Measurements from ENCODE around the gene ZNF496.
"Not testable (repeated sequence)": the region's sequence is repeated elsewhere in the genome, so short reads cannot be mapped to it uniquely, and the experiment has no call there.

The ZNF496 gene

DNA sequence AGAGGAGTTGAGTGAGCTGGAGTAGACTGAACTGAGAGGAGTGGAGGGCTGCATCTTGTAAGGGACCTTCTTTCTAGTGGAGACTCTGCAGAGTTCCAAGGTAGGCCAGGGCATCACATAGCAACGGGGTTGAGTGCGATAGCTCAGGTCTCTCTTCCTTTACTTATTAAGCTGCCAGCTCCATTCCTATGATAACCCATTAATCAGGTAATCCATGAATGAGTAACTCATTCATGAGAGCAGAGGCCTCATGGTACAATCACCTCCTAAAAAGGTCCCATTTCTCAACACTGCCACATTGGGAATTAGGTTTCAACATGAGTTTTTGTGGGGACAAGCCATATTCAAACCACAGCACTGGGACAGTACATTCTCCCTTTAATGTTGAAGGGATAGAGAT lies 54.5 kb downstream of the ZNF496 start:
- H3K27me3 Mint-ChIP-seq, result no peaks in the 10 kb centered on the region
- H3K27ac Mint-ChIP-seq, result no peak overlapping the region
- no peak overlapping the region for H3K4me3 Mint-ChIP-seq
- no peaks in the 10 kb centered on the region for H3K36me3 Mint-ChIP-seq
- no peaks in the 10 kb centered on the region for H3K4me1 Mint-ChIP-seq
- peaks cover 16% of the 10 kb centered on the region for H3K9me3 Mint-ChIP-seq
- DNase-seq, result no peak
- CTCF ChIA-PET, result no interaction called here

DNA sequence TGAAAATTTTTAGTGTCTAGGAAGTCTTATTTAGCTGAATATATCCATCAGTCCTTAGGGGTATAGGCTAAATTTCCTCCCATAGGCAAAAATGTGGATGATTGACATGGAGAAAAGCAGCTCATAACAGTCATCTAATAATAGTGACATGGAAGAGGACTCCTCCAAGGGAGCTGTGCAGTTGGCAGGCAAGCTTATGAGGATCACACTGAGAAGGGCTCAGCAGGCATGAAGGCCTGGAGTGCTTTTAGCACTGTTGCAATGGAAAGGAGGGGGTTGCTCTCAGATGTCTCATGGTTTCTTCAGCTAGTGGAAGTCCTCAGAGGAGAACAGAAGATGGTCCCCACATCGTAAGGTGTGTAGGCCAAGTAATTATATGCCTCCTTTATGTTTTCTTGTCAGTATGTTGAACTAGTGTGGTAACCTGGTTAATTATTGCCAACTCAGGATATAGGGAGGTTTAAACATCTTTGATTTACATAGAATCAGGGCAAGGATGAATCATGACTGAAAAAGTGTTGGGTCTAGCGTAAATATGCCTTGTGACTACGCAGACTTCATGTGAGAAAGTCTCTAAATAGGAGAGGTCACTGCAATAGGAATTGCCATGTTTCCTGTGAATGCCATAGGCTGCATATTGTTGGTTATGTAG lies 56.9 kb downstream of the ZNF496 start:
- Mint-ChIP-seq H3K36me3 (no peaks in the 10 kb centered on the region), H3K27me3 (no peaks in the 10 kb centered on the region), H3K27ac (no peak overlapping the region), H3K4me1 (no peaks in the 10 kb centered on the region), H3K9me3 (peaks cover 29% of the 10 kb centered on the region), H3K4me3 (no peak overlapping the region)
- no peak for DNase-seq
- CTCF ChIA-PET, result no interaction called here

- no peak for DNase-seq
- no peaks in the 10 kb centered on the region for H3K27me3 Mint-ChIP-seq
- no peak overlapping the region for H3K4me3 Mint-ChIP-seq
- no peak overlapping the region for H3K27ac Mint-ChIP-seq
- no peaks in the 10 kb centered on the region for H3K36me3 Mint-ChIP-seq
- CTCF ChIA-PET, result no interaction called here
- H3K9me3 Mint-ChIP-seq, result peaks cover 29% of the 10 kb centered on the region
- no peaks in the 10 kb centered on the region for H3K4me1 Mint-ChIP-seq
Measured at GRCh38 chr1:247273013-247273412, 58.7 kb downstream of the ZNF496 start.

GRCh38 chr1:247270003-247270402 lies 61.7 kb downstream of the ZNF496 start:
- H3K4me1 Mint-ChIP-seq, result no peaks in the 10 kb centered on the region
- CTCF ChIA-PET, result interaction anchor here (0.7 kb wide), 1 partner anchor 411 kb away, joined by 3 read pairs; no protein-coding TSS in a partner anchor

GRCh38 chr1:247269133-247269532 lies 62.5 kb downstream of the ZNF496 start:
- CTCF ChIA-PET, result interaction anchor here (1.2 kb wide), 1 partner anchor 63 kb away, joined by 3 read pairs; no protein-coding TSS in a partner anchor
- no peak for DNase-seq
- no peaks in the 10 kb centered on the region for H3K36me3 Mint-ChIP-seq
- peaks cover 13% of the 10 kb centered on the region for H3K9me3 Mint-ChIP-seq
- H3K27me3 Mint-ChIP-seq, result no peaks in the 10 kb centered on the region
- H3K4me3 Mint-ChIP-seq, result no peak overlapping the region
- no peaks in the 10 kb centered on the region for H3K4me1 Mint-ChIP-seq
- no peak overlapping the region for H3K27ac Mint-ChIP-seq

More at GRCh38 chr1:247270003-247270402, 61.7 kb downstream of the ZNF496 start:
- no peak overlapping the region for H3K27ac Mint-ChIP-seq
- DNase-seq, result no peak
- no peaks in the 10 kb centered on the region for H3K27me3 Mint-ChIP-seq
- no peaks in the 10 kb centered on the region for H3K36me3 Mint-ChIP-seq
- peaks cover 17% of the 10 kb centered on the region for H3K9me3 Mint-ChIP-seq
- no peak overlapping the region for H3K4me3 Mint-ChIP-seq

DNA sequence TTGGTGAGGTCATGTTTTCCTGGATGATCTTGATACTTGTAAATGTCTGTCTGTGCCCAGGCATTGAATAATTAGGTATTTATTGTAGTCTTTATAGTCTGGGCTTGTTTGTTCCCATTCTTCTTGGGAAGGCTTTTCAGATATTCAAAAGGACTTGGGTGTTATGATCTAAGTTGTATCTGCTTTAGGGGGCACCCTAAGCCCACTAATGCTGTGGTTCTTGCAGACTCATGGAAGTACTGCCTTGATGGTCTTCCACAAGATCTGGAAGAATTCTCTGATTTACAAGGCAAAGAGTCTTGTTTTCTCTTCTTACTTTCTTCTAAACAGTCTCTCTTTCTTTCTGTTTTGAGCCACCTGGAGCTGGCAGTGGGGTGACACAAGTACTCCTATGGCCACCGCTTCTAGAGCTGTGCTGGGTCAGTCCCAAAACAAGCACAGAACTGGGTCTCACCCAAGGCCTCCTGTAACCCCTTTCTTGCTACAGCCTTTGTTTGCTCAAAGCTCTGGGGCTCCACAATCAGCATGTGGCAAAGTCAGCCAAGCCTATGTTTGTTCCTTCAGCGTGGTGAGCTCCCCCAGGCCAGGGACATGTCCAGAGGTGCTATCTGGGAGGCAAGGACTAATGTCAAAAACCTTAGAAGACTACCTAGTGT lies 63.1 kb downstream of the ZNF496 start:
- no peaks in the 10 kb centered on the region for H3K4me1 Mint-ChIP-seq
- peaks cover 13% of the 10 kb centered on the region for H3K9me3 Mint-ChIP-seq
- CTCF ChIA-PET, result interaction anchor here (1.2 kb wide), 1 partner anchor 64 kb away, joined by 3 read pairs; no protein-coding TSS in a partner anchor
- H3K27me3 Mint-ChIP-seq, result no peaks in the 10 kb centered on the region
- H3K36me3 Mint-ChIP-seq, result no peaks in the 10 kb centered on the region
- H3K27ac Mint-ChIP-seq, result no peak overlapping the region
- no peak overlapping the region for H3K4me3 Mint-ChIP-seq
- no peak for DNase-seq

- no peaks in the 10 kb centered on the region for H3K27me3 Mint-ChIP-seq
- no peak overlapping the region for H3K4me3 Mint-ChIP-seq
- no peaks in the 10 kb centered on the region for H3K36me3 Mint-ChIP-seq
- H3K4me1 Mint-ChIP-seq, result no peaks in the 10 kb centered on the region
- H3K27ac Mint-ChIP-seq, result no peak overlapping the region
- CTCF ChIA-PET, result no interaction called here
- H3K9me3 Mint-ChIP-seq, result peaks cover 4% of the 10 kb centered on the region
- DNase-seq, result no peak
Measured at GRCh38 chr1:247266053-247266452, 65.6 kb downstream of the ZNF496 start.

GRCh38 chr1:247255772-247256171 lies 75.9 kb downstream of the ZNF496 start, which contains the start of gene VN1R5:
Gene VN1R5, plus strand, starts transcription at chr1:247256072.
- CTCF ChIA-PET, H3K4me1 Mint-ChIP-seq, H3K9me3 Mint-ChIP-seq, DNase-seq, H3K36me3 Mint-ChIP-seq, H3K27ac Mint-ChIP-seq, H3K27me3 Mint-ChIP-seq, H3K4me3 Mint-ChIP-seq: not testable (repeated sequence)

GRCh38 chr1:247247568-247247967 lies 84.1 kb downstream of the ZNF496 start:
- Mint-ChIP-seq H3K27me3 (no peaks in the 10 kb centered on the region), H3K9me3 (peaks cover 24% of the 10 kb centered on the region), H3K36me3 (no peaks in the 10 kb centered on the region), H3K27ac (no peak overlapping the region), H3K4me1 (no peaks in the 10 kb centered on the region), H3K4me3 (no peak overlapping the region)
- DNase-seq, result no peak
- CTCF ChIA-PET, result no interaction called here

Data from activated naive CD4-positive, alpha-beta T cell treated with anti-CD3 and anti-CD28 coated beads, Interleukin-2, amount 10 ng/mL, durations not matched to agents 7 days and 5 days (primary cell).